ENCODE results near the gene ADH1B. TPM values are rescaled to one million over a fixed set of nuclear protein-coding genes. Genes with fewer than 3 reads are reported as not detected.

The ADH1B gene
- total RNA-seq, 2 donors from 2014 or later: not detected

DNA sequence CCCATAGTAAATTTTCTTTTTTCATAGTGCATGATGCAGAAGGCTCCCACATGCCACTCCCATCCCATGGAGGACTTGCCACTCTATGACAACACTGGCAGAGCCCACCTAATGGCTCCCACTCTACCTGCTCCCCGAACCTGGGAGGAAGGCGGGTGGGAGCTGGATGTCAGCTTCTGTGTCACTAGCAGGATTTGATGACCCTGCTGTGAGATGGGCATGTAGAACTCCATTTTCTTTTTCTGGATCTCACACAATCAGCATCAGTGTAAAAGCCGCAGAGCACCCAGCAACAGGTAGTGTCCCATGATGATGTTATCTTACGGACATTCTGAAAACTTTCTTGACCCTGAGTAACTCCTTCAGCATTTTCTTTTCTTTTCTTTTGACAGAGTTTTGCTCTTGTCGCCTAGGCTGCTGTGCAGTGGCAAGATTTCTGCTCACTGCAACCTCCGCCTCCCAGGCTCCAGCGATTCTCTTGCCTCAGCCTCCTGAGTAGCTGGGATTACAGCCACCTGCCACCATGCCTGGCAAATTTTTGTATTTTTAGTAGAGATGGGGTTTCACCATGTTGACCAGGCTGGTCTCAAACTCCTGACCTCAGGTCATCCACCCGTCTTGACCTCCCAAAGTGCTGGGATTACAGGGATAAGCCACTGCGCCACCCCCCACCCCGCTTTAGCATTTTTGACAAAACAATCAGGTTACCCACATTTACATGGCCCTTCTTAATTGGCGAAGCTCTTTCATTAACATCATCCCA is 15.4 kb downstream of the ADH1B start:
- DNase-seq (ENCODE audit: low spot score) (no peak), ATAC-seq (no peak)
- H3K27me3 Mint-ChIP-seq: no peaks in the 10 kb centered on the region
- H3K4me1 Mint-ChIP-seq (ENCODE audit: low read depth in 2 of 2): no peaks in the 10 kb centered on the region
- no peak overlapping the region for H3K4me3 Mint-ChIP-seq
- H3K27ac Mint-ChIP-seq: no peak overlapping the region
- H3K9me3 Mint-ChIP-seq: peaks cover 3% of the 10 kb centered on the region
- H3K36me3 Mint-ChIP-seq: no peaks in the 10 kb centered on the region

DNA sequence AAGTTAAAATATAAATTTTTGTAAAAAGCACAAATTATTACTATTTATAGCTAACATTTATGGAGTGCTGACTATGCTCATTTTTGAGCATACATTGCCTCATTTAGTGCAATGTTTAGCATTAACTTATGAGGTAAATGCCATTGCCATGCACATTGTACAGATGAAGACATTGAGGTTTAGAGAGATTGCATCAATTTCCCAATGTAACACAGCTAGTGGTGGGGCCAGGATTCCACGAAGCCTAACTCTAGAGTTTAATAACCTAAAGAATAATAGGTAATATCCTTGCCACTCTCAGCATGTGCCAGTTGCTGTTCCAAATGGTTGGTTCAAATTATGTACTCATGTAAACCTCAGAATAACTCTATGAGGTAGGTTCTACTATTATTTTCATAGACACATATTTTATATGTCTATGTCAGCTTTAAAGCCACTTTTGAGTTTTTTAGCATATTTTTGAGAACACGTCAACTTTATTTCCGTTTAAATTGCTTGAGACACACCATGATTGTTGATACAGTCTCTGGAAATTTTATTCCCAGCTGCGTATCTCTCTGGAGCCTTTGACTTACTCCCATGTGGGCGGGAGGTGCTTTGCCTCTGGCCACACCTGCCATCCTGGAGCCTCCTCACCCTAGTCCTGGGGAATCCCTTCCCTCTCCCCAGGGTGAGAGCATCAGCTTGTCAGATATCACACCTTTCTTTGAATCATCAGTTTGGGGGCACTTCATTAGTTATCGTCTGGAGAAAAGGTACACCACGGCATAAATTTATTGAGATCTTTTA is 19.6 kb downstream of the ADH1B start:
- Mint-ChIP-seq H3K4me3 (no peak overlapping the region), H3K27ac (no peak overlapping the region), H3K36me3 (no peaks in the 10 kb centered on the region), H3K9me3 (peaks cover 3% of the 10 kb centered on the region), H3K27me3 (no peaks in the 10 kb centered on the region), H3K4me1 (ENCODE audit: low read depth in 2 of 2) (no peaks in the 10 kb centered on the region)
- DNase-seq (ENCODE audit: low spot score) (no peak), ATAC-seq (no peak)

GRCh38 chr4:99300934-99301333 is 20.3 kb downstream of the ADH1B start:
- ATAC-seq (no peak), DNase-seq (ENCODE audit: low spot score) (no peak)
- Mint-ChIP-seq H3K27ac (no peak overlapping the region), H3K36me3 (peaks cover 3% of the 10 kb centered on the region), H3K9me3 (peaks cover 7% of the 10 kb centered on the region), H3K27me3 (peaks cover 0 to 6% of the 10 kb centered on the region in 2 donors), H3K4me1 (ENCODE audit: low read depth in 2 of 2) (no peaks in the 10 kb centered on the region), H3K4me3 (no peak overlapping the region)

DNA sequence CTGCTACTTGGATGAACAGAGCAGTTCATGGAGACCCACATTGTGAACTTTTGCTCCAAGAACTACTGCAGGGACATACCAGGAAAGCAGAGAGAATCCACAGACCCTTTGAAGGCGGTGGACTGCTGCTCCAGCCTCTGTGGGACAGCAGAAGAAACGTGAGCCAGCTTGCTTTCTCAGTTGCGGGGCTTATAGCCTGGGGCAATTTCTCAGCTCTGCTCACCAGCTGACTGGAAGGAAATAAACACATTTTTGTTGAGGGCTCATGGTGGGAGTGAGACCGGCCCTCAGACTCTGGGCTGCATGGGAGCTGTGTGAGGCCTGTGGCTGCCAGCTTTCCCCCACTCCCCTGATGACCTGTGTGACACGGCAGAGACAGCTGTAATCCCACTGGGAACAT is 27.8 kb downstream of the ADH1B start:
- H3K9me3 Mint-ChIP-seq: peaks cover 24% of the 10 kb centered on the region
- DNase-seq (ENCODE audit: low spot score): no peak
- ATAC-seq: no peak
- H3K36me3 Mint-ChIP-seq: peaks cover 13% of the 10 kb centered on the region
- no peaks in the 10 kb centered on the region for H3K4me1 Mint-ChIP-seq (ENCODE audit: low read depth in 2 of 2)
- peaks cover 0 to 7% of the 10 kb centered on the region in 2 donors for H3K27me3 Mint-ChIP-seq
- H3K27ac Mint-ChIP-seq: no peak overlapping the region
- H3K4me3 Mint-ChIP-seq: no peak overlapping the region

DNA sequence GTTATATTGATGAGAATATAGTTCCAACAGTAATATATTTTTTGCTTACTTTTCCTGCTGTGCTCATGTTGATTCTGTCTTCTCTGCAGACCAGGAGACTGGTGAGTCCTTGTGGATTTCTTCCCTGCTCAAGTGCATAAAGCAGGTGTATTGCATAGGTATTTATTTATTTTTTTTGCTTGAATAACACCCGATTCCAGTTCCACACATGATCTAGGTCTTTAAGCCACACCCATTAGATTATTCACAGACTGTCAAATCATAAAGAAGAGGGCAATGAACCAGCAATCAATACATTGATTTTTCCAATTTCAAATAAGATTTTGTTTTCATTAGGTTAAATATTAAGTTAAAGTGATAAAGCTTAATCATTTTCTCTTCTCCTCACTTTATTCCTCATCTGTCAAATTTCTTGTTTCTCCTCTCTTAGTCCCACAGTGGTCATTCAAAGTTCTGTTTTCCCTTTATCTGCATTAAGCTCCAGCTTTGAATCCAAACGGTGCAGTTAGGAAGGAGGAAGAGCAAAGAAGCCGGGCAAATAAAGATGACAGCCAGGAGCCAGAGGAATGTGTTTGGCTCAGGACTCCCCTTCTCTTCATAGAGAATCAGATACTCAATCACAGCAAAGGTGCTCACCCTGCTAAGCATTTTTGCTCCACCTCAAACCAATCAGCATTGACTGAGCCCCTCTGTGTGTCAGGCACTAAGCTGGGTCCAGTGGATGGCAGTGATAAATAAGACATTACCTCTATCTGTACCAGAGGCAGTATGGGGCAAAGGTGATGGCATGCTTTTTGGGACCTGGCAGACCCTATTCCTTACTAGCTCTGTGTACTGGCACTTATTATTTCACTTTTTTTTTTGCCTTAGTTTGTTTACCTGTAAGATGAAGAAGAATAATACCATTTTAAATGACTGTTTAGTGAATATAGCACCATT is 30.1 kb downstream of the ADH1B start, which contains the start of gene ADH1A:
Gene ADH1A (minus strand): TSS at position 138 of the 939 bp plus-strand sequence. CDS start 71 bp downstream, at position 67.
- ATAC-seq: no peak
- Mint-ChIP-seq H3K4me1 (ENCODE audit: low read depth in 2 of 2) (no peaks in the 10 kb centered on the region), H3K4me3 (no peak within 1 kb of the TSS), H3K27ac (no peak within 1 kb of the TSS), H3K27me3 (peaks cover 0 to 3% of the 10 kb centered on the region in 2 donors), H3K9me3 (peaks cover 21% of the 10 kb centered on the region), H3K36me3 (peaks cover 12% of the 10 kb centered on the region)
- no peak for DNase-seq (ENCODE audit: low spot score)

DNA sequence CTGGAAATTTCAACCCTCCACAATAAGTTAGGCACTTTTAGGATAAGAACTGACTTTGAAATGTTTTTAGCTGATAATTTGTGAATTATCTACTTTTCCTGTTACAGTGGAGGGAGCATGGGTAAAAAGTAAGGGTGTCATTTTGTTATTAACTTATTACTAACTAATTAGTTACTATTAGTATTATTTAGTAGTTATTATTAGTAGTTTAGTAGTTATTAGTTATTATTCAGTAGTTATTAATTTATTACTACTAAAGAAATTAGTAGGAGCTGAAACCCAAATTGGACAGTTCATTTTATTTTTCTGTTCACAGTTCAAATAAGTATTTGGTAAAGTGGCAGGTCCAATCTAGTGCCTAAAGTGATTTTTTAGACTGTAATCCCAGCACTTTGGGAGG is 35.8 kb downstream of the ADH1B start:
- DNase-seq (ENCODE audit: low spot score): no peak
- Mint-ChIP-seq H3K4me1 (ENCODE audit: low read depth in 2 of 2) (no peaks in the 10 kb centered on the region), H3K36me3 (no peaks in the 10 kb centered on the region), H3K9me3 (no peaks in the 10 kb centered on the region), H3K4me3 (no peak overlapping the region), H3K27me3 (no peaks in the 10 kb centered on the region), H3K27ac (no peak overlapping the region)
- ATAC-seq: no peak

GRCh38 chr4:99282731-99283130 is 38.5 kb downstream of the ADH1B start:
- Mint-ChIP-seq H3K27ac (no peak overlapping the region), H3K4me1 (ENCODE audit: low read depth in 2 of 2) (no peaks in the 10 kb centered on the region), H3K36me3 (no peaks in the 10 kb centered on the region), H3K27me3 (peaks cover 0 to 6% of the 10 kb centered on the region in 2 donors), H3K4me3 (no peak overlapping the region), H3K9me3 (no peaks in the 10 kb centered on the region)
- no peak for DNase-seq (ENCODE audit: low spot score)
- no peak for ATAC-seq

GRCh38 chr4:99281261-99281660 is 39.9 kb downstream of the ADH1B start:
- Mint-ChIP-seq H3K9me3 (no peaks in the 10 kb centered on the region), H3K4me3 (no peak overlapping the region), H3K27ac (no peak overlapping the region), H3K36me3 (no peaks in the 10 kb centered on the region), H3K27me3 (peaks cover 0 to 6% of the 10 kb centered on the region in 2 donors), H3K4me1 (ENCODE audit: low read depth in 2 of 2) (no peaks in the 10 kb centered on the region)
- DNase-seq (ENCODE audit: low spot score): no peak
- ATAC-seq: no peak

DNA sequence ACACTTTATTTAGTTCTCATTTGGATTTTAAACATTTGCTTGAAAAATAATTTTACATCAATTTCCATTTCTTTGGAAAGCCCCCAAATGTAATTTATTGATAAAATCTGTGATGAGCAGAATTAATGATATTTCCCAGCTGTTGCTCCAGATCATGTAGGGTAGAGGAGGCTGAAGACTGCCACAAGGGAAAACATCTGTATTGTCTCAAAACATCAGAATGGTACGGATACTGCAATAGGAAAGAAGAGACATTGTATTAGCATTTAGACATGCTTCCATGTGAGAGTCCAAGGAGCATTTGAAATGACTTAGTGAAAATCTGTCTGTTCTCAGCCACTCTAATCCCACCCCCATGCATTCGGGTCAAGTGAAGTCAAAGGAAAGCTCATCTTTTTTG is 44.8 kb downstream of the ADH1B start:
- H3K27me3 Mint-ChIP-seq: peaks cover 0 to 6% of the 10 kb centered on the region in 2 donors
- H3K36me3 Mint-ChIP-seq: no peaks in the 10 kb centered on the region
- ATAC-seq (no peak), DNase-seq (ENCODE audit: low spot score) (no peak)
- no peak overlapping the region for H3K27ac Mint-ChIP-seq
- no peak overlapping the region for H3K4me3 Mint-ChIP-seq
- no peaks in the 10 kb centered on the region for H3K4me1 Mint-ChIP-seq (ENCODE audit: low read depth in 2 of 2)
- peaks cover 3% of the 10 kb centered on the region for H3K9me3 Mint-ChIP-seq

DNA sequence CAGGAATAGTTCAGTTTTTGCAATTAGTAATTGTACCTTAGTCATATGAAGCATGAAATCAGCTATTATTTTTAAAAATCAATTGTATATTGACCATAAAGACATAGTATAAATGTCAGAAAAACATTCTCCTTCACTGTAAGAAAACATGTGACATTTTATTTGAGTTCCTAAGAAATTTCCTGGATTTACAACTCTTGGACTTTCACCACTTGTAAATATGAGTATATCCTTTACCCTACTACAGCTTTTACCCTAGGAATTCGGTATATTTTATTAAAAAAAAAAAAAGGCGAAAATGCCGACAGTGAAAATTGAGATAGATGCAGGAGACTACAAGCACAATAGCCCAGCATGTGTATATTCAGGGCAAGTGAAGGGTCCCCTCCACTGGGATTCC is 45.3 kb downstream of the ADH1B start:
- no peaks in the 10 kb centered on the region for H3K4me1 Mint-ChIP-seq (ENCODE audit: low read depth in 2 of 2)
- H3K27ac Mint-ChIP-seq: no peak overlapping the region
- no peaks in the 10 kb centered on the region for H3K36me3 Mint-ChIP-seq
- no peak overlapping the region for H3K4me3 Mint-ChIP-seq
- H3K27me3 Mint-ChIP-seq: peaks cover 0 to 6% of the 10 kb centered on the region in 2 donors
- DNase-seq (ENCODE audit: low spot score) (no peak), ATAC-seq (no peak)
- H3K9me3 Mint-ChIP-seq: peaks cover 3% of the 10 kb centered on the region

GRCh38 chr4:99275050-99275449 is 46.2 kb downstream of the ADH1B start:
- H3K36me3 Mint-ChIP-seq: no peaks in the 10 kb centered on the region
- H3K4me1 Mint-ChIP-seq (ENCODE audit: low read depth in 2 of 2): no peaks in the 10 kb centered on the region
- peaks cover 0 to 4% of the 10 kb centered on the region in 2 donors for H3K27me3 Mint-ChIP-seq
- DNase-seq (ENCODE audit: low spot score): no peak
- ATAC-seq: no peak
- H3K4me3 Mint-ChIP-seq: no peak overlapping the region
- H3K27ac Mint-ChIP-seq: no peak overlapping the region
- H3K9me3 Mint-ChIP-seq: peaks cover 3% of the 10 kb centered on the region

DNA sequence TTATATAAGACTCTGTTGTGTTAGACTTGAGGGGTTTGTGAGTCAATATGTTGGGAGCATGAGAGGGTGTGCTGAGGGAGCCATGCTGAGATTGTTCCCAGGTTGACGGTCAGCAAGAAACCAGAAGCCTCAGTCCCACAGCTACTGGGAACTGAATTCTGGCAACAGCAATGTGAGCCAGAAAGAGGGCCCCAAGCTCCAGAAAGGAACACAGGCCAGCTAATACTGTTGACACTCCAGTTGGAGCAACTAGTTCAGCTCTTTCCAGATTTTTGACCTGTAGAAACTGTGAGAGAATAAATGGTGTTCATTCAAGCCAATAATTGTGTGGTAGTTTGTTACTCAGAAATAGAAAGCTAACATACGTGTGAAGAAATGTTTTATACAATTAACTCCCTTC is 47.5 kb downstream of the ADH1B start:
- Mint-ChIP-seq H3K9me3 (peaks cover 3% of the 10 kb centered on the region), H3K27ac (no peak overlapping the region), H3K4me1 (ENCODE audit: low read depth in 2 of 2) (no peaks in the 10 kb centered on the region), H3K36me3 (no peaks in the 10 kb centered on the region), H3K4me3 (no peak overlapping the region), H3K27me3 (no peaks in the 10 kb centered on the region)
- DNase-seq (ENCODE audit: low spot score) (no peak), ATAC-seq (no peak)

- ATAC-seq (no peak), DNase-seq (ENCODE audit: low spot score) (no peak)
- no peak overlapping the region for H3K4me3 Mint-ChIP-seq
- H3K36me3 Mint-ChIP-seq: peaks cover 22% of the 10 kb centered on the region
- no peaks in the 10 kb centered on the region for H3K4me1 Mint-ChIP-seq (ENCODE audit: low read depth in 2 of 2)
- peaks cover 0 to 8% of the 10 kb centered on the region in 2 donors for H3K27me3 Mint-ChIP-seq
- no peak overlapping the region for H3K27ac Mint-ChIP-seq
- peaks cover 15% of the 10 kb centered on the region for H3K9me3 Mint-ChIP-seq
These were observed 56.3 kb downstream of the ADH1B start for GRCh38 chr4:99264927-99265326.
